Activated naive CD8-positive, alpha-beta T cell (primary cell): ENCODE measurements around the gene PPP2R2D.

Source experiments
- H3K27ac Mint-ChIP-seq: one replicate; pipeline ENCODE4 v1.8.0; 2021; ENCODE audit warnings: mixed read lengths
- H3K27me3 Mint-ChIP-seq: one replicate; pipeline ENCODE4 v1.8.0; 2021; ENCODE audit warnings: mixed read lengths
- H3K36me3 Mint-ChIP-seq: one replicate; pipeline ENCODE4 v1.8.0; 2021; ENCODE audit warnings: mixed read lengths
- H3K4me1 Mint-ChIP-seq: one replicate; pipeline ENCODE4 v1.8.0; 2021; ENCODE audit warnings: low read depth, mixed read lengths
- H3K4me3 Mint-ChIP-seq: one replicate; pipeline ENCODE4 v1.8.0; 2021; ENCODE audit warnings: mild to moderate bottlenecking, mixed read lengths
- H3K9me3 Mint-ChIP-seq: one replicate; pipeline ENCODE4 v1.8.0; 2021; ENCODE audit warnings: low read depth, mixed read lengths

The PPP2R2D gene

GRCh38 chr10:131900350-131901152, at the start of gene PPP2R2D:
PPP2R2D (plus strand) TSS chr10:131901008; CDS start chr10:131901149, 141 bp downstream.
- Mint-ChIP-seq H3K4me3 (peak within 1 kb of the TSS; percentile 94), H3K27ac (peak within 1 kb of the TSS; percentile 93), H3K36me3 (peaks cover 4% of the 10 kb centered on the region), H3K4me1 (peaks cover 49% of the 10 kb centered on the region), H3K9me3 (no peaks in the 10 kb centered on the region), H3K27me3 (no peaks in the 10 kb centered on the region)

- no peaks in the 10 kb centered on the region for H3K4me1 Mint-ChIP-seq
- H3K27me3 Mint-ChIP-seq: no peaks in the 10 kb centered on the region
- H3K36me3 Mint-ChIP-seq: no peaks in the 10 kb centered on the region
- H3K4me3 Mint-ChIP-seq: no peak overlapping the region
- H3K27ac Mint-ChIP-seq: no peak overlapping the region
- H3K9me3 Mint-ChIP-seq: no peaks in the 10 kb centered on the region
Measured at GRCh38 chr10:131851346-131851745, 49.5 kb upstream of the PPP2R2D start.

DNA sequence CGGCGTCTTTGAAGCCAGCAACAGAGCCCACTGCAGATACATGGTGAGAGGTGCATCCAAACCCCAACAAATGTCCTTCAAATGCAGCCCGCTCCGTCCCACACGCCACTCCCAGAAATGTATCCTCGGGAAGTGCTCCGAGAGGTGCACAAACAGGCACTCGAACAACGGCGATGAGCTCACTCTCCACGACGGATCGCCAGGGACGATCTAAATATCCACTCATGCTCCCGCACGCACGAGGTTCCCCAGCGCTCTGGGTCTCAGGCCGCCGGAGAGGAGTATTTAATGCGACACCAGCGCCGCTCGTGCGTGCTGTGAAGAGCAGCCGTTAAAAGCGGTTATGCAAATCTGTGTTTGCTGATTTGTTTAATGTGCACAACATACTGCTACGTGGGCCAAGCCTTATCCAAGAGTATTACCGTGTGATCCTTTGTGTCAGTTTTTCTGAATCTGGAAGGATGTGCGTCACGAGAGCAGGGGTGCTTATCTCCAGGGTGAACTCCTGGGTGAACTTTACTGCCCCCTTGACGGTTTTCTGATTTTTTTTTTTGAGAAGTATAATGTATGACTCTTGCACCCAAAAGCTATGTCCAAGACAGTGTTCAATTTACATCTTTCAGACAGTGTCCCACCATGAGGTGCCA, 48.5 kb upstream of the PPP2R2D start:
- Mint-ChIP-seq H3K9me3 (no peaks in the 10 kb centered on the region), H3K4me1 (no peaks in the 10 kb centered on the region), H3K27ac (no peak overlapping the region), H3K36me3 (no peaks in the 10 kb centered on the region), H3K27me3 (no peaks in the 10 kb centered on the region), H3K4me3 (no peak overlapping the region)

GRCh38 chr10:131852823-131853609, 47.8 kb upstream of the PPP2R2D start:
- no peak overlapping the region for H3K4me3 Mint-ChIP-seq

GRCh38 chr10:131853610-131853964, 47.2 kb upstream of the PPP2R2D start:
- no peak overlapping the region for H3K4me3 Mint-ChIP-seq

More at GRCh38 chr10:131852823-131853609, 47.8 kb upstream of the PPP2R2D start:
- no peaks in the 10 kb centered on the region for H3K36me3 Mint-ChIP-seq
- H3K4me1 Mint-ChIP-seq: no peaks in the 10 kb centered on the region
- H3K27ac Mint-ChIP-seq: no peak overlapping the region
- no peaks in the 10 kb centered on the region for H3K27me3 Mint-ChIP-seq
- H3K9me3 Mint-ChIP-seq: no peaks in the 10 kb centered on the region

GRCh38 chr10:131854579-131855335, 46.1 kb upstream of the PPP2R2D start:
- H3K27ac Mint-ChIP-seq: no peak overlapping the region
- no peaks in the 10 kb centered on the region for H3K36me3 Mint-ChIP-seq
- H3K4me3 Mint-ChIP-seq: no peak overlapping the region
- H3K9me3 Mint-ChIP-seq: no peaks in the 10 kb centered on the region
- H3K4me1 Mint-ChIP-seq: no peaks in the 10 kb centered on the region
- H3K27me3 Mint-ChIP-seq: peaks cover 2% of the 10 kb centered on the region

More at GRCh38 chr10:131853610-131853964, 47.2 kb upstream of the PPP2R2D start:
- Mint-ChIP-seq H3K9me3 (no peaks in the 10 kb centered on the region), H3K27ac (no peak overlapping the region), H3K27me3 (peaks cover under 1% of the 10 kb centered on the region), H3K36me3 (no peaks in the 10 kb centered on the region), H3K4me1 (no peaks in the 10 kb centered on the region)

- no peaks in the 10 kb centered on the region for H3K4me1 Mint-ChIP-seq
- H3K27me3 Mint-ChIP-seq: peaks cover 6% of the 10 kb centered on the region
- no peaks in the 10 kb centered on the region for H3K36me3 Mint-ChIP-seq
- H3K4me3 Mint-ChIP-seq: no peak overlapping the region
- H3K27ac Mint-ChIP-seq: no peak overlapping the region
- H3K9me3 Mint-ChIP-seq: no peaks in the 10 kb centered on the region
Measured at GRCh38 chr10:131855461-131856401, 45.1 kb upstream of the PPP2R2D start.

- no peaks in the 10 kb centered on the region for H3K4me1 Mint-ChIP-seq
- H3K27ac Mint-ChIP-seq: no peak overlapping the region
- H3K4me3 Mint-ChIP-seq: no peak overlapping the region
- no peaks in the 10 kb centered on the region for H3K36me3 Mint-ChIP-seq
- H3K9me3 Mint-ChIP-seq: no peaks in the 10 kb centered on the region
- peaks cover 6% of the 10 kb centered on the region for H3K27me3 Mint-ChIP-seq
Measured at GRCh38 chr10:131856441-131857094, 44.2 kb upstream of the PPP2R2D start.

GRCh38 chr10:131857156-131858117, 43.4 kb upstream of the PPP2R2D start:
- peaks cover 10% of the 10 kb centered on the region for H3K27me3 Mint-ChIP-seq
- H3K27ac Mint-ChIP-seq: no peak overlapping the region
- H3K36me3 Mint-ChIP-seq: no peaks in the 10 kb centered on the region

DNA sequence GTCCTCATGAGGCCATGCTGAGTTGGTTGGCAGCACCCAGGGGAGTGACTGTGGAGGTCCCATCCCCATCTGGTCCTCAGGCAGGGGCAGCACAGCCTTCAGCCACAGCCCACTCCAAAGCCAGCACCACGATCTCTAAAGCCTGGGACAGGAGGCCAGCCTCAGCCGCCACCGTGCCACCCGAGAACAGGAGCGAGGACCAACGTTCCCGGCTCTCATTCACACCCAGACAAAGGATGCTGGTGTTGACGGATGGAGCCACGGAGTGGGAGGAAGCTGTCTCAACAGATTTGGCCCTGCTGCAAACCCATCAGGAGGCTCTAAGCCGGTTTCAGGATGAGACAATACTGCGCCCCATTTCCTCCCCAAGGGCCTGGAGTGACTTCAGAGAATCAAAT, 42.7 kb upstream of the PPP2R2D start:
- no peak overlapping the region for H3K4me3 Mint-ChIP-seq
- peaks cover 10% of the 10 kb centered on the region for H3K27me3 Mint-ChIP-seq
- no peaks in the 10 kb centered on the region for H3K9me3 Mint-ChIP-seq
- H3K27ac Mint-ChIP-seq: no peak overlapping the region
- no peaks in the 10 kb centered on the region for H3K36me3 Mint-ChIP-seq
- no peaks in the 10 kb centered on the region for H3K4me1 Mint-ChIP-seq

More at GRCh38 chr10:131857156-131858117, 43.4 kb upstream of the PPP2R2D start:
- Mint-ChIP-seq H3K4me3 (no peak overlapping the region), H3K4me1 (no peaks in the 10 kb centered on the region), H3K9me3 (no peaks in the 10 kb centered on the region)

- Mint-ChIP-seq H3K27ac (no peak overlapping the region), H3K36me3 (no peaks in the 10 kb centered on the region), H3K4me3 (no peak overlapping the region), H3K4me1 (no peaks in the 10 kb centered on the region), H3K27me3 (peaks cover 10% of the 10 kb centered on the region), H3K9me3 (no peaks in the 10 kb centered on the region)
Measured at GRCh38 chr10:131858583-131859340, 42.0 kb upstream of the PPP2R2D start.
